Measurements from ENCODE around the gene CLIP3.
"Not testable (repeated sequence)": the region's sequence is repeated elsewhere in the genome, so short reads cannot be mapped to it uniquely, and the experiment has no call there.

The CLIP3 gene

DNA sequence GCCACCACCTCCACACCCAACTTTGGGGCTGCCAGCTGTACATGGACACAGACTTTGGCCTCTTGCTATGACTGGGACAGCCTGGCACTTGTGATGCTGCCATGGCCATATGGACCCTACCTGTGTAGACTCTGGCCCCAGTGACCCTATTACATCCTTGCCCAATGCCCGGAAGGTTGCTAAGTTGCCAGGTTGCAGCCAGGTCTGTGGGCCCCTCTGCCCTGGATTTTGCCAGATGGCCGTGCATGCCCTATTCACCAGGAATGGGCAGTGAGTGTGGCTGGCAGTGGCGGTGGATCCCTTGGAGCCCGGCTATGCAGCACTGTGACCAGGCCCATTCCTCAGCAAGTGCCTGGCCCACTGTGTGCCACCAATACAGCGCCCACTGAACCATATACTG, 46.6 kb downstream of the CLIP3 start:
- no peaks in the 10 kb centered on the region for H3K9me3 ChIP-seq (ENCODE audit: severe bottlenecking)
- no peak overlapping the region for H3K27ac ChIP-seq
- H3K4me3 ChIP-seq (ENCODE audit: low read depth, low read length): no peak overlapping the region
- TF ChIP-seq, protein P1, sequence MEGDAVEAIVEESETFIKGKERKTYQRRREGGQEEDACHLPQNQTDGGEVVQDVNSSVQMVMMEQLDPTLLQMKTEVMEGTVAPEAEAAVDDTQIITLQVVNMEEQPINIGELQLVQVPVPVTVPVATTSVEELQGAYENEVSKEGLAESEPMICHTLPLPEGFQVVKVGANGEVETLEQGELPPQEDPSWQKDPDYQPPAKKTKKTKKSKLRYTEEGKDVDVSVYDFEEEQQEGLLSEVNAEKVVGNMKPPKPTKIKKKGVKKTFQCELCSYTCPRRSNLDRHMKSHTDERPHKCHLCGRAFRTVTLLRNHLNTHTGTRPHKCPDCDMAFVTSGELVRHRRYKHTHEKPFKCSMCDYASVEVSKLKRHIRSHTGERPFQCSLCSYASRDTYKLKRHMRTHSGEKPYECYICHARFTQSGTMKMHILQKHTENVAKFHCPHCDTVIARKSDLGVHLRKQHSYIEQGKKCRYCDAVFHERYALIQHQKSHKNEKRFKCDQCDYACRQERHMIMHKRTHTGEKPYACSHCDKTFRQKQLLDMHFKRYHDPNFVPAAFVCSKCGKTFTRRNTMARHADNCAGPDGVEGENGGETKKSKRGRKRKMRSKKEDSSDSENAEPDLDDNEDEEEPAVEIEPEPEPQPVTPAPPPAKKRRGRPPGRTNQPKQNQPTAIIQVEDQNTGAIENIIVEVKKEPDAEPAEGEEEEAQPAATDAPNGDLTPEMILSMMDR (IDR thresholded peaks at IDR 0.05; ENCODE audit: low read depth, low read length): no peak
- no peak for DNase-seq
- no peaks in the 10 kb centered on the region for H3K36me3 ChIP-seq
- no peaks in the 10 kb centered on the region for H3K27me3 ChIP-seq (ENCODE audit: insufficient read depth, low read depth, severe bottlenecking)

DNA sequence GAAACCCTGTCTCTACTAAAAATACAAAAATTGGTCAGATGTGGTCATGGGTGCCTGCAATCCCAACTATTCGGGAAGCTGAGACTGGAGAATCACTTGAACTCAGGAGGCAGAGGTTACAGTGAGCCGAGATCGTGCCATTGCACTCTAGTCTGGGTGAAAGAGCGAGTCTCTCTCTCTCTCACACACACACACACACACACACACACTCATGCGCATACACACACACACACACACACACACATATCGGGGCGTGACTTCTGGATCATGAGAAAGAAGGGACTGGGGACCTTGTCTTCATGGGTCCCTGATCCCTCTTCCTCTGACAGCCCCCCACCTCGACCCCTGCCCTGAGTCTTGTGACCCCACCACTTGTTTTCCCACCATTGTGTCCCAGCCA, 49.5 kb downstream of the CLIP3 start:
- TF ChIP-seq, protein P1 (IDR thresholded peaks at IDR 0.05; ENCODE audit: low read depth, low read length): no peak
- Histone ChIP-seq H3K4me3 (ENCODE audit: low read depth, low read length) (no peak overlapping the region), H3K27me3 (ENCODE audit: insufficient read depth, low read depth, severe bottlenecking) (no peaks in the 10 kb centered on the region), H3K9me3 (ENCODE audit: severe bottlenecking) (no peaks in the 10 kb centered on the region), H3K36me3 (no peaks in the 10 kb centered on the region), H3K27ac (no peak overlapping the region)
- DNase-seq: no peak

DNA sequence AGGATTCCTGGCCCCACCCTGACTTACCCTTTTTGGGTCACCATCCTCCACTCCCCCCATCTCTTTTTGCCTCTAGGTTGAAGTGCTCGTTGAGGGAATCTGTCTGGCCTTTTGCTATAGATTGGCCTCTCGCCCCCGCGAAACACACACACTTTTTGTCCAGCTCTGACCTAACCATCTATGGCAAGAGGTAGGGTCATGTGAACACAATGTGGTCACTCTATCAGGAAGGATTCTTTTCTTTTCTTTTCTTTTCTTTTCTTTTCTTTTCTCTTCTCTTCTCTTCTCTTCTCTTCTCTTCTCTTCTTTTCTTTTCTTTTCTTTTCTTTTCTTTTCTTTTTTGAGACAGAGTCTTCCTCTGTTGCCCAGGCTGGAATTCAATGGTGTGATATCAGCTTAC, 51.7 kb downstream of the CLIP3 start:
- H3K36me3 ChIP-seq; H3K9me3 ChIP-seq (ENCODE audit: severe bottlenecking); H3K27ac ChIP-seq; H3K4me3 ChIP-seq (ENCODE audit: low read depth, low read length); DNase-seq; H3K27me3 ChIP-seq (ENCODE audit: insufficient read depth, low read depth, severe bottlenecking): not testable (repeated sequence)

DNA sequence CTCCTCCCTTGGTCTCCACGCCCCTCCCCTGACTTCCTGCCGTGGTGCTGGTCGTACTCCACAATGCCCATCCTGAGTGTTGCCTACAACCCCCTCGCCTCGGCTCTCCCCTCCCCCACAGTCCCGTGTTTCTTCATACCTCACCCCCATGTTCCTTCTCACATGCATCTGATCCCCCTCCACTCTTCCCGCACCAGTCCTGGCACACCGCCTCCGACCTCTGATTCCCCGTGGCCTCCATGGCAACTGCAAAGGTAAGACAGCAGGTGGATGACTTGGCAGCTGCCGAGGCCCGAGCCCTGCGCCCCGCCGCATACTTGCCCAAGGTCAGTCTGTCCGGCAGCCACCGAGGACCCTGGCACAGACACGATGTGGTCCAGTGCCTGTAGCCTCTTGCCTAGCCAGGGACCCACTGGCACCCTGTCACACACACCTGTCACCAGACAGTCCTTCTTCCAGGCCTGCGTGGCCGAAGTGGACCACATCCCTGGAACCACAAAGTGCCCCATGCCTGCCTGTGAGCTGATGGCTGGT, 53.8 kb downstream of the CLIP3 start:
- no peaks in the 10 kb centered on the region for H3K27me3 ChIP-seq (ENCODE audit: insufficient read depth, low read depth, severe bottlenecking)

DNA sequence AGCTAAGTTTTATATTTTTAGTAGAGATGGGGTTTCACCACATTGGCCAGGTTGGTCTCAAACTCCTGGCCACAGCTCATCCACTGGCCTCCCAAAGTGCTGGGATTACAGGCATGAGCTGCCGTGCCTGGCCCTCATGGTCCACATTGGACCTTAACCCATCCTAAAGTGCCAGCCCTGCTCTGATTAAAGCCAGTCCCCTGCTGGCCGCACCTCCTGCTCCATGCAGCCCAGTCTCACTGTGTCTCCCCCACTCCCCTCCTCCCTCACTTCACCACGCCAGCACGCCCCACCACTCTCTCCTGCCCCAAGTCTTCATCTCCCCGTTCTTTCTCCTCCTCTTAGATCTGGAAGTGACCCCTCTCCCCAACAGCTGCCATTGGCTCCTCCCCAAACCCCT, 54.4 kb downstream of the CLIP3 start:
- H3K4me3 ChIP-seq (ENCODE audit: low read depth, low read length): no peak overlapping the region
- no peaks in the 10 kb centered on the region for H3K27me3 ChIP-seq (ENCODE audit: insufficient read depth, low read depth, severe bottlenecking)
- H3K27ac ChIP-seq: no peak overlapping the region
- TF ChIP-seq, protein P1 (IDR thresholded peaks at IDR 0.05; ENCODE audit: low read depth, low read length): no peak
- DNase-seq: no peak
- H3K9me3 ChIP-seq (ENCODE audit: severe bottlenecking): no peaks in the 10 kb centered on the region
- no peaks in the 10 kb centered on the region for H3K36me3 ChIP-seq

More for the DNA sequence above, 53.8 kb downstream of the CLIP3 start:
- TF ChIP-seq, protein P1 (IDR thresholded peaks at IDR 0.05; ENCODE audit: low read depth, low read length): no peak
- no peak for DNase-seq
- no peak overlapping the region for H3K27ac ChIP-seq
- no peak overlapping the region for H3K4me3 ChIP-seq (ENCODE audit: low read depth, low read length)
- no peaks in the 10 kb centered on the region for H3K36me3 ChIP-seq
- H3K9me3 ChIP-seq (ENCODE audit: severe bottlenecking): no peaks in the 10 kb centered on the region

DNA sequence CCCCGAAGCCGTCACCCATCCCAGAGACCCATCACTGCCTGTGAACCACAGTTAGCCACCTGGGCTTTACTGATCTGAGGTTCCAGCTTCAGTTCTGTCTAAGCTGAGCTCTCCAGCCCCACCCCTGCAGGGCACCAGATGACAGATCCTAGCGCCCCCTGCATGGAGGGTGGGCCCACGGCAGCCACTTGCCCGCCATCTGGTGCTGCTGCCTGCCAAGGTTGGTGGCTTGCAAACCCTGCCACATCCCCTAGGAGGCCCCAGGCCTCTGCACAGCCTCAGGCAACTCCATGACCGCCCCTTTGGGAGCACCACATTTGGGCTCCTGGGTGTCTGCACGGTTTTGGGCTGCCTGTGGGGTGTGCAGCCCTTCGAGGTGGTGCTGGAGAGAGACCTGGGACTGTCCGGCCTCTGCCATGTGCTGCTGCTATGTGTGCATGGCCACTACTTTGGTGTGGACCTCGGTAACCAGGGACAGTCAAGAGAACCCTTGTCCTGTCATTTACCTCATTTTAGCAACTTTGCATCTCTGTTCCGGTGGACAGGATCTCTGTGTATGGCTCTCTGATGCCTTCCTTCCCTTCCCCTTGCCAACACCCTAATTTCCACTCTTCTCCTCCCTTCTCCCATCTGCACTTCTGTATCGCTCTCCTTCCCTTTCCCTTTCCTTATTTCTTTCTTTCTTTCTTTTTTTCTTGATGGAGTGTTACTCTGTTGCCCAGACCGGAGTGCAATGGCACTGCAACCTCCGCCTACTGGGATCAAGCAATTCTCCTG, 55.0 kb downstream of the CLIP3 start:
- H3K36me3 ChIP-seq: no peaks in the 10 kb centered on the region
- H3K9me3 ChIP-seq (ENCODE audit: severe bottlenecking): no peaks in the 10 kb centered on the region
- TF ChIP-seq, protein P1 (IDR thresholded peaks at IDR 0.05; ENCODE audit: low read depth, low read length): peak; percentile 90
- H3K27me3 ChIP-seq (ENCODE audit: insufficient read depth, low read depth, severe bottlenecking): no peaks in the 10 kb centered on the region
- H3K4me3 ChIP-seq (ENCODE audit: low read depth, low read length): no peak overlapping the region
- H3K27ac ChIP-seq: peak overlapping the region; percentile 32; the same call in 1 of the 2 replicates
- peak; percentile 96 for DNase-seq

Measured in WERI-Rb-1 (cell line).